HG03469 (cell line): ENCODE data around the gene MAK.
A peak's percentile ranks its signal among the peaks of the same experiment; 100 is the strongest.
"Not testable (repeated sequence)": the region's sequence is repeated elsewhere in the genome, so short reads cannot be mapped to it uniquely, and the experiment has no call there.

Experiments used
- ATAC-seq: cut with Tn5 transposase; IDR thresholded peaks from one replicate; pipeline ENCODE4 v1.9.1; 2021; ENCODE audit warnings: mild to moderate bottlenecking, moderate library complexity, moderate number of reproducible peaks; ENCODE audit not compliant: unreplicated experiment

MAK gene

GRCh38 chr6:10792101-10792500, 46.2 kb downstream of the MAK start:
- ATAC-seq, result no peak

- no peak for ATAC-seq
These were observed 46.7 kb downstream of the MAK start for GRCh38 chr6:10791673-10792072.

GRCh38 chr6:10779076-10779475, 59.3 kb downstream of the MAK start:
- ATAC-seq, result no peak

GRCh38 chr6:10778230-10778629, 60.1 kb downstream of the MAK start:
- ATAC-seq, result no peak

- ATAC-seq, result no peak
These were observed 66.9 kb downstream of the MAK start for GRCh38 chr6:10771371-10771894.

GRCh38 chr6:10769419-10769818, 68.9 kb downstream of the MAK start:
- no peak for ATAC-seq

- no peak for ATAC-seq
These were observed 75.3 kb downstream of the MAK start for GRCh38 chr6:10763006-10763405.

- ATAC-seq, result no peak
These were observed 78.4 kb downstream of the MAK start for GRCh38 chr6:10759884-10760329.

GRCh38 chr6:10759312-10759839, 79.0 kb downstream of the MAK start:
- ATAC-seq, result peak; percentile 41

- ATAC-seq, result no peak
These were observed 82.3 kb downstream of the MAK start for GRCh38 chr6:10756085-10756484.

- ATAC-seq, result not testable (repeated sequence)
These were observed 86.6 kb downstream of the MAK start for GRCh38 chr6:10751757-10752156.

GRCh38 chr6:10750568-10750967, 87.8 kb downstream of the MAK start:
- ATAC-seq, result not testable (repeated sequence)

GRCh38 chr6:10749734-10750133, 88.6 kb downstream of the MAK start:
- no peak for ATAC-seq

GRCh38 chr6:10747251-10747972, 90.9 kb downstream of the MAK start, which contains the start of gene TMEM14B:
Gene TMEM14B (plus strand): TSS chr6:10747805. CDS start chr6:10749246, 1,441 bp downstream.
- peak; percentile 89 for ATAC-seq

GRCh38 chr6:10746915-10747250, 91.5 kb downstream of the MAK start:
- ATAC-seq, result no peak

- no peak for ATAC-seq
These were observed 93.2 kb downstream of the MAK start for GRCh38 chr6:10745116-10745515.

- ATAC-seq, result no peak
These were observed 94.8 kb downstream of the MAK start for GRCh38 chr6:10743515-10743914.

- ATAC-seq, result no peak
These were observed 96.1 kb downstream of the MAK start for GRCh38 chr6:10742251-10742650.

GRCh38 chr6:10741643-10742042, 96.7 kb downstream of the MAK start:
- ATAC-seq, result not testable (repeated sequence)

- no peak for ATAC-seq
These were observed 98.3 kb downstream of the MAK start for GRCh38 chr6:10740061-10740460.

- no peak for ATAC-seq
These were observed 101.6 kb downstream of the MAK start for GRCh38 chr6:10736731-10737130.

- no peak for ATAC-seq
These were observed 104.5 kb downstream of the MAK start for GRCh38 chr6:10733863-10734262.
